ENCODE results near the gene BRME1.
"Not testable (repeated sequence)": the region's sequence is repeated elsewhere in the genome, so short reads cannot be mapped to it uniquely, and the experiment has no call there.

Gene BRME1

DNA sequence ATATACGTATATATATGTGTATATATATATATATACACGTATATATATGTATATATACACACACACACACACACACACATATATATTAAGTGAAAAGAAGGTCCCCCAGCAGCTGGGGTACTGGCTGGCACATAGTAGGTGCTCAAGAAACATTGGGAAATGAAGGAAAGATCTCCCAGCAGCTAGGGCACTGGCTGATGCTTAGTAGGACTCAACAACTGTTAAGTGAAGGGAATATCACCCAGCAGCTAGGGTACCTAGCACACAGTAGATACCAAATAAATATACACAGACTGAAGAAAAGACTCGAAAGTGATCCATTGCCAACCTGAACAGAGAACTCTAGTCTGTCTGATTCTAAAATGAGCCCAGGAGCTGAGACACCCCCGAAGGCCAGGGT, 20.1 kb upstream of the BRME1 start:
- no peak for DNase-seq

DNA sequence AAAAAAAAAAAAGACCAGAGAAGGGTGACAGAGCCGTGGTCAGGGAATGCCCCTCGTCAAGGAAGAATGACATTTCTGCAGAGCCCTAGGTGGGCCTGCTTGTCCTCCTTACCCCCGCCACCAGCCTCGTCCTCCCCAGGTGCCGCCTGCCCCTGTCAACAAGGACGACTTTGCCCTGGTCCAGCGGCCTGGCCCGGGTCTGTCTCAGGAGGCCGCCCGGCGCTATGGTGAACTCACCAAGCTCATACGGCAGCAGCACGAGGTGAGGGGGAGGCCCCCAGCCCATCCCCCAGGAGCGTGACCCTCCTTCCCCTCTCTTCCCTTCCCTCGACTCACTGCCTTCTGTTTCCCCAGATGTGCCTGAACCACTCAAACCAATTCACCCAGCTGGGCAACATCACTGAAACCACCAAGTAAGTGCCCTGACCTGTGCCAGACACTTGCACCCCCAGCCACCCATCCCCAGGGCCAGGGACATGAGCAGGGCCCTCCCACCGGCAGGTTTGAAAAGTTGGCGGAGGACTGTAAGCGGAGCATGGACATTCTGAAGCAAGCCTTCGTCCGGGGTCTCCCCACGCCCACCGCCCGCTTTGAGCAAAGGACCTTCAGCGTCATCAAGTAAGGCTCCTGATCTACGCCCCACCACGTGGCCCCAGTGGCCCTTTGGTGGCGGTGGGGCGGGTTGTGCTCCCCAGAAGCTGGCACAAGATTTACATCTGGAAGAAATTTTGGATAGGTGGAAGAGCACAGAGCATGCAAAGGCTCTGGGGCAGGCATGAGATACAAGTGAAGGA, 17.5 kb upstream of the BRME1 start:
- DNase-seq = no peak

GRCh38 chr19:13922118-13922517, 16.2 kb upstream of the BRME1 start:
- not testable (repeated sequence) for DNase-seq

GRCh38 chr19:13920940-13921747, 15.2 kb upstream of the BRME1 start:
- no peak for DNase-seq

DNA sequence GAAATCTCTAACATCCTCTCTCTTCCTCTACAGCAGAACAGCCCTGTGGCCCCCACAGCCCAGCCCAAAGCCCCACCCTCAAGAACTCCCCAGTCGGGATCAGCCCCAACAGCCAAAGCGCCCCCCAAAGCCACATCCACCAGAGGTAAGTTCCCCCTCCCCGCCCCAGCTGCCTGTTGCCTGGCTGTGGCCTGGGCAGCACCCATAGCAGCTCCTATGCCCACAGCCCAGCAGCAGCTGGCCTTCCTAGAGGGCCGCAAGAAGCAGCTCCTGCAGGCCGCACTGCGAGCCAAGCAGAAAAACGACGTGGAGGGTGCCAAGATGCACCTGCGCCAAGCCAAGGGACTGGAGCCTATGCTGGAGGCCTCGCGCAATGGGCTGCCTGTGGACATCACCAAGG, 14.6 kb upstream of the BRME1 start:
- no peak for DNase-seq

GRCh38 chr19:13918726-13919411, 13.0 kb upstream of the BRME1 start:
- no peak for DNase-seq

DNA sequence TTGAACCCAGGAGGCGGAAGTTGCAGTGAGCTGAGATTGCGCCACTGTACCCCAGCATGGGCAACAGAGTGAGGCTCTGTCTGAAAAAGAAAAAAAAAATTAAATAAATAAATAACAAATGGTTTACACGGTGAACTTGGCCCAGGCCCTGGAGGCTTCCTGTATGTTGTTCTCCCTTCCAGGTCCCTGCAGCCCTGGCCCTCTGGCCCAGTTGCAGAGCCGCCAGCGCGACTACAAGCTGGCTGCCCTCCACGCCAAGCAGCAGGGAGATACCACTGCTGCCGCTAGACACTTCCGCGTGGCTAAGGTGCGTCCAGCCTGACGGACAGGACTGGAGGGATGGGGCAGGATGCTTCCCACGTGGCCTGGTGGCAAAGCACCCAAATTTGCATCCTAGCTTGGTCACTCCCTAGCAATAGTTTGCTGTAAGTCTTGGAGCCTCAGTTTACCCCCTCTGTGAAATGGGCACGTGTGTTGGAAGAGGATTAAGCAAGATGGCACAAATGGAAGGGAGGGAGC, 12.0 kb upstream of the BRME1 start:
- DNase-seq = no peak

- DNase-seq = no peak
These were observed 8.9 kb upstream of the BRME1 start for GRCh38 chr19:13914777-13915176.

GRCh38 chr19:13913352-13913751, 7.4 kb upstream of the BRME1 start:
- DNase-seq = no peak

DNA sequence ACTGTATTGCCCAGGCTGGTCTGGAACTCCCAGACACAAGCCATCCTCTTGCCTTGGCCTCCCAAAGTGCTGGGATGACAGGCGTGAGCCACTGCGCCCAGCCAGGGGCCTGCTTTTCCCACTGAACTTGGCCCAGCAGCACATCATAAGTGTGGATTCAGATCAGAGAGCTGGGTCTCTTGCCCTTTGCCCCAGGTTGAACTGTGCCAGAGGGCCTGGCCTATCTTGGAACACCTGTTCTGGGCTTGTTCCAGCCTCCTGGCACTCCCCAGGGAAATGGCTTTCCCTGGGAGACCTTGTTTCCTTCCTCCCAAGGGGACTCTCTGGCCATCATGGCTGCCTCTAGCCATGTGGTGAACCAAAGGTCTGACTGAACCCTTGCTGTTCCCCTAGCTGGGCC, 3.5 kb upstream of the BRME1 start:
- DNase-seq = no peak

DNA sequence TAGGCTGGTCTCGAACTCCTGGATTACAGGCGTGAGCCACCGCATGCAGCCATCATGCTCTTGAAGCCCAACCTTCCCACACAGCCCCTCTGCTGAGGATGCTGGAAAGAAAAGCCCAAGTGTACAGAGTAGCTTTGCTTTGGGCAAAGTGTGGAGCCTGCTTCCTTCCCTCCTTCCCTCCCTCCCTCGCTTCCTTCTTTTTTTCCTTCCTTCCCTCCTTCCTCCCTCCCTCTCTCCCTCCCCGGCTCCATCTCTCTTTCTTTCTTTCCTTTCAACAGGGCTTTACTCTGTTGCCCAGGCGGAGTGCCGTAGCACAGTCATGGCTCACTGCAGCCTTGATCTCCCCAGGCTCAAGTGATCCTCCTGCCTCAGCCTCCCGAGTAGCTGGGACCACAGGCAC, 2.8 kb upstream of the BRME1 start:
- DNase-seq = no peak

GRCh38 chr19:13906910-13907309, 993 bp upstream of the BRME1 start:
- DNase-seq = no peak

- DNase-seq = no peak
These were observed 596 bp upstream of the BRME1 start for GRCh38 chr19:13906521-13906904.

DNA sequence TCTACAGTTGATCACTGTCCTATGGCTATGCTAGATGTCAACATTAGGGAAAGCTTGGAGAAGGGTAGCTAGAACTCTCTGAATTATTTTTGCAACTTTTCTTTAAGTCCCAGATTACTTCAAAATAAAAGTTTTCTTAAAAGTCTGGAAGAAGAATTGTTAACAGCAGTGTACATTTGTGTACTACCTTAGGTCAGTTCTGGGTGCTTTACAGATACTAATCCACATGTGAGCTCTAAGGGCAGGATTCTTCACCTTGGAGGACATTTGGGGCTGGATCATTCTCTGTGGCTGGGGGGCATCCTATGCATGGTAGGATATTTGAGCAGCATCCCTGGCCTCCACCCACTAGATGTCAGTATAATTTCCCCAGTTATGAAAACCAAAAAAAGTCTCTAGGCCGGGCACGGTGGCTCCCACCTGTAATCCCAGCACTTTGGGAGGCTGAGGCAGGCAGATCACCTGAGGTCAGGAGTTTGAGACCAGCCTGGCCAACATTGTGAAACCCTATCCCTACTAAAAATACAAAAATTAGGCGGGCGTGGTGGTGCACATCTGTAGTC, 2.8 kb downstream of the BRME1 start:
- DNase-seq = no peak

DNA sequence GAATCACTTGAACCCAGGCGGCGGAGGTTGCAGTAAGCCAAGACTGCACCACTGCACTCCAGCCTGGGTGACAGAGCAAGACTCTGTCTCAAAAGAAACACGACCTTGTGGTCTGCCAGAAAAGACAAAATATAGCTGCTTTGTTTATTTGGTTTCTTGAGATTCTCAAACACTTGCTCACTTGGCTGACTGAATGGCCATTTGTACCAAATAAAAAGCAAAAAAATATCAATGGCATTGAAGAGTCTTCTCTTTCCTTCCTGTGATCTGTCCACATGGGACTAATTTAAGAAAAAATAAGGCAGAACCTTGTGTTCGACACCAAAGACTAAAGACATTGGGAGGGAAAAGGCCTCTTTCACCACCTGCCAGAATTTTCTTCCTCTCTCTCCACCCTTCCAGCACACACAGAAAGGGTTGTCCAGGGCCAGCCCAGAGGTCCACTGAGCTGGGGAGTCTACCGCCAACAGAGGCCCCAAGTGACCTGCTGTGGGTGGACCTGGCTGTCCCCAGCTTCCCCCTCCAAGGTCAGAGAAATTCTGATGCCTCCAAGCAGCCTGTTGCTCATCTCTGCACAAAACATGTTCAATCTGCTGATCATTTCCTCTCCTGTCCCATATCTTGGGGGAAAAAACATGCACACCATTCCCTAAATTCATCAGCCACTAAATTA, 5.9 kb downstream of the BRME1 start:
- no peak for DNase-seq

DNA sequence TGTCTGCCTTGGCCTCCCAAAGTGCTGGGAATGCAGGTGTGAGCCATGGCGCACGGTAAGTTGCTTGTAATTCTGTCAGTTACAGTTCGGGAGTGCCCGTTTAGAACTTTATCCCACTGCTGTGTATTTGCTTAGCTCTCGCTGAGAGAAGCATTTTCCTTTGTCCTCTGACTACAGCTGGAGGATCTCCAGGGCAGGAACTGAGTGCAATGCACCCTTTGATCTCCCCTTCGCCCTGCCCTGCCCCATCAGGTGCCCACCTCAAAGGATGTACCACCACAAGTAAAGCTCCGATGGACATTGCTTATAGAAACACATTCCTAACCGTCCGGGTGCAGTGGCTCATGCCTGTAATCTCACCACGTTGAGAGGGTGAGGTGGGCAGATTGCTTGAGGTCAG, 6.5 kb downstream of the BRME1 start:
- DNase-seq = no peak

DNA sequence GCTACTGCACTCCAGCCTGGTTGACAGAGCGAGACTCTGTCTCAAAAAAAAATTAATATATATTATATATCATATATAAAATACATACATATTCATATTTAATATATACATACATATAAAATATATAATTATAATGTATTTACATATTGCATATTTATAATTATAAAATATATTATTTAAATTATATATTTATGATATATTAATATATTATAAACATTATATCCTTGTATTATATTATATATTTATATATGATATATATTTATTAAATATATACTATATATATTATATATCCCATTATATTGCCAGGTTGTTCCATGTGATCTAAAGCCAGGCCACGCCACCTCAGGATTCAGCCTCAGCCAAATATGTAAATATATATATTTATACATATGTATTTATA, 9.7 kb downstream of the BRME1 start:
- no peak for DNase-seq

DNA sequence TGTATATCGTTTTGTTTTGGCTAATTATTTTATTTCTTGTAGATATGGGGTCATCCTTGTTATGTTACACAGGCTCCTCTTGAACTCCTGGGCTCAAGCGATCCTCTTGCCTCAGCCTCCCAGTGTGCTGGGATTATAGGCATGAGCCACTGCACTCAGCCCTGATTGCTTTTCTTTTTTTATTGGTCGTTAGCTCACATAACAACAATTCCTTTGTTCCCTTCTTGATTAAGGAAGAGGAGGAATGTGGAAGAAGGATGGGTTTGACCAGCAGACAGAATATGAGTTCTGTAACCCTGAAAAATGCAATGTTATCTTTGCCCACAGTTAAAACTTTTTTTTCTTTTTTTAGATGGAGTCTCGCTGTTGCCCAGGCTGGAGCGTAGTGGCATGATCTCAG, 11.4 kb downstream of the BRME1 start:
- no peak for DNase-seq

DNA sequence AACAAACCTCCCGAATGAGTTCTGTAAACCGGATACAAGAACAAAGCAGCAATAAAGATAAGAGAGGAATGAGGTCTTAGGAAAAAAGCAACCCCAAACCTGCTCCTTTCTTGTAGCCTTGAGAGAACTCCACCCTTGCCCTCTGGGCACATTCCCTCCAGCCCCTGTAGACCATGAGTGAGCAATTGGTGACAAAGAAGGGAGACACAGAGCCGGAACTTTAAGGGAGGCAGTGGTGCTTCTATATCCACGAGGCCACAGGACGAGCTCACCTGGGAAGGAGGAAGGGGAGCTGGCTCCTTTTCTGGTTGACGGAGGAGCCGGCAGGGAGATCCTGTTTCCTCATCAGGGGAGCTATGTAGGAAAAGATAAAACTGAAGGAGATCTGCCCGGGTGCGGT, 13.0 kb downstream of the BRME1 start:
- no peak for DNase-seq

DNA sequence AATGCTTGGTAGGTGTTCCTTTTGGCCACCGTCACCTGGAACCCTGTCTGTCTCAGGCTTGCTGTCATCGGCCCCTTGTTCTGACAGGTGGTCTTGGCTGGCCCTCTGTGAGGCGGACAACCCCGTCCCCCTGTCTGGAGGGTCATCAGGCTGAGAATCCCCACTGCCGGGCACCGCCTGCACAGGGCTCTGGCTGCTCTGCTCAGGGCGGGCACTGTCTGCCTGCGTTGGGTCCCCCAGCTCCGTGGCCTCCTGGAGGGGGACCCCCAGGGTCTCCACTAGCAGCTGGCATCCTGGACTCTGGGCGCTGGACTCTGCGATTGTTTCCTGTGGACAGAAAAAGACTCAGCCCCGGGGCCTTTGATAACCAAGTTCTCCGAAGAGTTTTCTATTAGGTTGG, 15.8 kb downstream of the BRME1 start:
- no peak for DNase-seq

DNA sequence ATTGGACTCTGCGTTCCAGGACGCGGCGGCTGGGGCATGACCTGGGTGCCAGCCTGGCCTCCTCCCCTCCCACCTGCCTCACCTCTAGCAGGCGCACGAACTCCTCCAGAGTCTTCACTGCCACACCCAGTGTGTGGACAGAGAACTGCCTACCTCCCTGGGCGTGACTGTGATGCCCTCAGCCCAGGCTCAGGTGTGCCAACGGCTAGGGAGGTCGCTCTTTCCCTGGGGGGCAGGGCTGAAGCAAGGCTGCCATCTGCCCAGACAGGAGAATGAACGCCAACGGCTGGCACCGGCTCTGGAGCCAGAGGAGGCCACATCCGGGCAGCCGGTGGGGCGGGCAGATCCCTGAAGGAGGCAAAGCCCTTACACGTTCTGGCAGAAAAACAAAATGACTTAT, 17.6 kb downstream of the BRME1 start:
- no peak for DNase-seq

DNA sequence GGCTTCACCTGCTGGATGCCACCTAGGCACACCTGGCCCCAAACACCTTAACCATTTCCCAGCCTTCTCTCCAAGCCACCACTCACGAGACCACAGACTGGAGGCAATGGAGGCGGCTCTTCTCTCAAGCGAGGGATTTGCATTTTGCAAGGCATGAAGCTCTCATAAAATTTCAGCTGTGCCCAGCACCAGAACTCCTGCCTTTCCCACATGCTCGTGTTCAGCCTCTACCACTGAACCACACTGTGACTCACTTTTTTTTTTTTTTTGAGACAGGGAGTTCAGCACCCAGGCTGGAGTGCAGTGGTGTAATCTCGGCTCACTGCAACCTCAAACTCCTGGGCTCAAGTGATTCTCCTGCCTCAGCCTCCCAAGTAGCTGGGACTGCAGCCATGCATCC, 18.4 kb downstream of the BRME1 start:
- no peak for DNase-seq

GRCh38 chr19:13887018-13887436, 18.9 kb downstream of the BRME1 start:
- no peak for DNase-seq

All from activated T-cell treated with anti-CD3 and anti-CD28 coated beads for 4 hours (primary cell).